K562 (cell line): ENCODE data around the gene KIAA1614. TPM values are rescaled to one million over a fixed set of nuclear protein-coding genes. Genes with fewer than 3 reads are reported as not detected.

Experiments
- ATAC-seq: fragments of 200-7000 bp; cut with Tn5 transposase; 3 replicates; pipeline ENCODE4 v1.9.1; 2020; ENCODE audit warnings: moderate library complexity
- BruUV-seq: library from RNA; stranded (reverse); fragments of 400-500 nt; replicated peaks from 2 replicates; lab custom pipeline; 2021; lab: Mats Ljungman, UMichigan
- CTCF ChIA-PET: fragments of 300-600 bp; formaldehyde crosslinking; extraction: SDS; loops from one replicate; lab custom pipeline; 2021; ENCODE audit warnings: low intra/inter-chr PET ratio; lab: Yijun Ruan, JAX
- POLR2A ChIA-PET: fragments of 300-600, 350-650 bp; sonication (Branson Sonifier 250); formaldehyde crosslinking; extraction: SDS; loops from one replicate; lab custom pipeline; 2021; ENCODE audit warnings: antibody characterized with exemption, inconsistent platforms; lab: Yijun Ruan, JAX
- DNase-seq, 4 experiments: peaks; one replicate each; pipeline versions ENCODE4 v3.0.0 to v3.0.0-alpha.2; 2011 to 2018; ENCODE audit warnings: low spot score in 3 of 4, mixed read lengths in 3 of 4; ENCODE audit errors: extremely low read depth in 1 of 4
- FAIRE-seq: peaks from 2 replicates; lab custom pipeline; 2011; peaks lifted over from hg19 to GRCh38; lab: Jason Lieb, UNC
- H2AFZ ChIP-seq: 2 replicates; pipeline ENCODE4 v1.6.0; 2011; ENCODE audit warnings: low read depth, low read length, control low read depth, inconsistent platforms
- H3K27ac ChIP-seq: fragments of 200-600 bp; 3 replicates; pipeline ENCODE4 v1.8.0; 2011; ENCODE audit warnings: low read depth, mild to moderate bottlenecking, control low read depth, inconsistent platforms, low read length, moderate library complexity, mixed read lengths; ENCODE audit errors: extremely low read depth
- H3K27me3 ChIP-seq, 2 experiments: fragments of 300-600 bp in 1 of 2; 2 replicates in 1 of 2; 3 replicates in 1 of 2; pipeline versions ENCODE4 v1.6.0 to v1.8.0; 2011; ENCODE audit warnings: inconsistent platforms in 2 of 2, low read length in 2 of 2, mild to moderate bottlenecking in 1 of 2, mixed read lengths in 1 of 2, moderate library complexity in 1 of 2; ENCODE audit not compliant: control insufficient read depth in 2 of 2, insufficient read depth in 2 of 2
- H3K36me3 ChIP-seq: fragments of 300-600 bp; 3 replicates; pipeline ENCODE4 v1.8.0; 2011; ENCODE audit warnings: mild to moderate bottlenecking, low read length, inconsistent platforms; ENCODE audit not compliant: control insufficient read depth, insufficient read depth
- H3K4me1 ChIP-seq, 2 experiments: fragments of 200-600 bp in 1 of 2; replicated peaks in 1 of 2; 2 replicates in 1 of 2; 3 replicates in 1 of 2; pipeline versions ENCODE4 v1.5.1 to v1.8.0; 2011; ENCODE audit warnings: inconsistent platforms in 2 of 2, low read length in 2 of 2, mild to moderate bottlenecking in 1 of 2, mixed read lengths in 1 of 2, moderate library complexity in 1 of 2; ENCODE audit not compliant: control insufficient read depth in 2 of 2, insufficient read depth in 2 of 2
- H3K4me2 ChIP-seq: 2 replicates; pipeline ENCODE4 v1.6.1; 2011; ENCODE audit warnings: low read length, control low read depth, inconsistent platforms, mixed read lengths; ENCODE audit not compliant: insufficient read depth
- H3K4me3 ChIP-seq: fragments of 200-600 bp; sonication (generic), shearing (Covaris generic); 2 replicates; pipeline ENCODE4 v1.5.1; 2016; ENCODE audit warnings: control low read depth, inconsistent platforms
- H3K79me2 ChIP-seq: fragments of 200-600 bp; 3 replicates; pipeline ENCODE4 v1.8.0; 2011; ENCODE audit warnings: low read length, inconsistent platforms; ENCODE audit not compliant: control insufficient read depth, insufficient read depth
- H3K9ac ChIP-seq, 2 experiments: 2 replicates each; pipeline versions ENCODE4 v1.6.0 to v1.6.1; 2011; ENCODE audit warnings: low read depth in 2 of 2, low read length in 2 of 2, control low read depth in 1 of 2, inconsistent platforms in 1 of 2, mild to moderate bottlenecking in 1 of 2, mixed read lengths in 1 of 2; ENCODE audit not compliant: insufficient read depth in 1 of 2
- H3K9me1 ChIP-seq: one replicate; pipeline ENCODE4 v1.6.0; 2011; ENCODE audit warnings: inconsistent platforms, mild to moderate bottlenecking, low read length, moderate library complexity; ENCODE audit not compliant: control insufficient read depth, insufficient read depth
- H3K9me3 ChIP-seq: replicated peaks from 2 replicates; pipeline ENCODE4 v1.5.1; 2011; ENCODE audit warnings: low read depth, low read length, inconsistent platforms; ENCODE audit not compliant: control insufficient read depth, insufficient read depth
- H4K20me1 ChIP-seq: replicated peaks from 2 replicates; pipeline ENCODE4 v1.6.1; 2011; ENCODE audit warnings: low read length, inconsistent platforms, mixed read lengths; ENCODE audit not compliant: control insufficient read depth, insufficient read depth
- BACH1 ChIP-seq: fragments of 200-800 bp; sonication (Bioruptor generic); IDR thresholded peaks from 2 replicates; pipeline ENCODE4 v1.6.1; 2016; ENCODE audit warnings: missing genetic modification characterization, missing compliant biosample characterization
- MCM7 ChIP-seq, 2 experiments: fragments of 450-650 bp; IDR thresholded peaks; 2 replicates each; pipeline ENCODE4 v1.6.1; 2016 to 2018
- MEIS2 ChIP-seq: fragments of 450-650 bp; IDR thresholded peaks from 2 replicates; pipeline ENCODE4 v1.6.1; 2014; ENCODE audit warnings: mild to moderate bottlenecking; ENCODE audit not compliant: partially characterized antibody
- RBBP5 ChIP-seq: fragments of 200-600 bp; sonication (generic); IDR thresholded peaks from 2 replicates; pipeline ENCODE4 v1.6.1; 2012; ENCODE audit warnings: borderline replicate concordance, mild to moderate bottlenecking, low read length, control low read depth, inconsistent platforms; ENCODE audit not compliant: insufficient read depth, poor library complexity, severe bottlenecking
- SAFB ChIP-seq: fragments of 200-400 bp; formaldehyde crosslinking; IDR thresholded peaks from 2 replicates; pipeline ENCODE4 v1.6.1; 2017; ENCODE audit warnings: low read depth, low read length, borderline replicate concordance
- SMAD2 ChIP-seq: fragments of 150-350 bp; IDR thresholded peaks from 2 replicates; pipeline ENCODE4 v1.6.1; 2014; ENCODE audit warnings: low read depth, mild to moderate bottlenecking, low read length
- ZFP36 ChIP-seq: fragments of 150-350 bp; IDR thresholded peaks from 2 replicates; pipeline ENCODE4 v1.6.1; 2018; ENCODE audit warnings: low read length, low read depth; ENCODE audit not compliant: partially characterized antibody
- ZFX ChIP-seq: sonication (generic); formaldehyde crosslinking; IDR thresholded peaks from 2 replicates; pipeline ENCODE4 v1.8.0; 2022; ENCODE audit warnings: mild to moderate bottlenecking, missing genetic modification reagents, moderate library complexity
- WGBS: fragments of 100-300 bp; shearing (Covaris generic); methylation state at CpG from one replicate; pipeline ENCODE4 v1.1.6; 2016; ENCODE audit warnings: low coverage, mixed read lengths; ENCODE audit not compliant: insufficient coverage; ENCODE audit errors: missing lambda C conversion rate; 5-methylcytosine and 5-hydroxymethylcytosine counted together
- in situ Hi-C: fragments of 300-500 bp; cut with MboI; formaldehyde crosslinking; loops from 4 replicates; pipeline ENCODE4 v1.15.0; 2018; ENCODE audit warnings: inconsistent platforms, mixed read lengths
- intact Hi-C: fragments of 100-400 bp; cut with micrococcal nuclease; formaldehyde crosslinking; loops from 2 replicates; pipeline ENCODE4 v1.14.2; 2022
- polyA plus RNA-seq, 8 experiments: library from polyadenylated mRNA; depleted of rRNA in 4 of 8; stranded (reverse) in 5 of 8; unstranded in 3 of 8; fragments of >200 nt; fragmentation: Nextera tagmentation in 2 of 8; fragmentation: Illumina TruSeq in 1 of 8; extraction: Ambion mirVana in 2 of 8; extraction: Trizol in 1 of 8; gene quantifications; 2 replicates each; pipeline versions ENCODE4 v1.2.1 to v1.2.3, GENCODE V29; 2011 to 2014; ENCODE audit warnings: inconsistent platforms in 1 of 8, missing spikeins in 1 of 8
- total RNA-seq, 7 experiments: library from RNA; depleted of rRNA in 6 of 7; stranded (reverse); fragments of >200 nt in 6 of 7; fragmentation: Illumina TruSeq in 2 of 7; extraction: Trizol in 2 of 7; gene quantifications; 2 replicates each; pipeline versions ENCODE4 v1.2.1 to v1.2.3, GENCODE V29; 2011 to 2021; ENCODE audit warnings: low replicate concordance in 1 of 7
- TF ChIP-seq, protein P1 (sequence below), 2 experiments: IDR thresholded peaks in 1 of 2; conservative IDR thresholded peaks in 1 of 2; 2 replicates each; pipeline ENCODE4 v1.6.1; 2016; ENCODE audit warnings: low read depth in 2 of 2, mild to moderate bottlenecking in 1 of 2, missing compliant biosample characterization in 1 of 2, missing genetic modification characterization in 1 of 2, moderate library complexity in 1 of 2
- TF ChIP-seq, protein P2 (sequence below): fragments of 450-650 bp; IDR thresholded peaks from 2 replicates; pipeline ENCODE4 v1.6.1; 2016

The KIAA1614 gene
- total and polyA plus RNA-seq, 9 of the 15 experiments (the other 6 are each of a cell fraction or from before 2014, with no cell fraction given) = 0.01 to 1.1 (median 0.15) TPM; not detected in 1

DNA sequence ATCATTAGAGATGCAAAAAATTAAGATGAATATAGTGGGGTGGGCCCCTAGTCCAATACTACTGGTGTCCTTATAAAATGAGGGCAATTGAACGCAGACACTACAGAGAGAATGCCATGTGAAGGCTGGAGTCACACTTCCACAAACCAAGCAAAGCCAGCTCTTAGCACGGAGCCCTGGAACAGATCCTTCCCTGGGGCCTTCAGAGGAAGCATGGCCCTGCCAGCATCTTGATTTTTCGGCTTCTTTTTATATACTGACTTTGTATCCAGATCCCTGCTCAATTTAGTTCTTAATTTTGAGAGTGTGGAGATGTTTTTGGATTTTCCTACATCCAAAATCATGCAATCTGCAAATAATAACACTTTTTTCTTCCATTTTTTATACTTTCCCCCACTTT, 10.2 kb upstream of the KIAA1614 start:
- H3K79me2 ChIP-seq = no peaks in the 10 kb centered on the region
- no TSS peak for BruUV-seq
- TF ChIP-seq ZFP36 (no peak), MCM7 (IDR thresholded peaks at IDR 0.05) (no peak), RBBP5 (no peak), ZFX (CRISPR knock-in tag) (no peak), SMAD2 (no peak), BACH1 (tag) (no peak)
- FAIRE-seq = no peak
- intact Hi-C loops = no loop called here
- H3K4me1 ChIP-seq = peaks cover 0 to 6% of the 10 kb centered on the region in 2 experiments; a peak in 1 of 5 replicates
- POLR2A ChIA-PET = interaction anchor here (1.1 to 1.2 kb wide), 3 partner anchors 8 to 20 kb away, joined by 3 to 4 read pairs (median 3); no protein-coding TSS in a partner anchor
- no peak overlapping the region for H2AFZ ChIP-seq
- no peak for ATAC-seq
- no peaks in the 10 kb centered on the region for H3K9me1 ChIP-seq
- CTCF ChIA-PET = no interaction called here
- H4K20me1 ChIP-seq = no peaks in the 10 kb centered on the region
- WGBS = 44% methylated on average over 3 of the region's 3 CpGs
- no peak overlapping the region for H3K27ac ChIP-seq
- H3K9me3 ChIP-seq = no peaks in the 10 kb centered on the region
- no peak overlapping the region for H3K9ac ChIP-seq
- no peak overlapping the region for H3K4me3 ChIP-seq
- no peak for DNase-seq
- in situ Hi-C loops = no loop called here
- no peak overlapping the region for H3K4me2 ChIP-seq
- H3K36me3 ChIP-seq = no peaks in the 10 kb centered on the region
- H3K27me3 ChIP-seq = 0 out of 5 replicates have a peak, but pooled peaks cover 0 to 4% of the 10 kb centered on the region in 2 experiments

DNA sequence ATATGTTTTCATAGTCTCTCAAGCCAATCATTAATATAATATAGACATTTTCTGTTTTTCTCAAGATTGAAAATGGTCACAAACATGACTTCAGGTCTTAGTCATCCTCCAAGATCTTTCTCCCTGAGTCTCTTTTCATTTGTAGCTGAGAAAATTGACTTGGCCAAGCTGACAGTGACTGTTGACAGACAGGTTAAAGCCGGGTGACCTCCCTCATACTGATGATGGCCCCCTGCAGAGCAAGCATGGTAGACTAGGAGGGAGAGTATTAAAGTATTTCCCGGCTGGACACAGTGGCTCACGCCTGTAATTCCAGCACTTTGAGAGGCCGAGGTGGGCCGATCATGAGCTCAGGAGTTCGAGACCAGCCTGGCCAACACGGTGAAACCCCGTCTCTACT, 6.8 kb upstream of the KIAA1614 start:
- FAIRE-seq = no peak

More for the DNA sequence above, 6.8 kb upstream of the KIAA1614 start:
- Histone ChIP-seq H3K27ac (no peak overlapping the region), H3K9ac (no peak overlapping the region), H3K27me3 (0 out of 5 replicates have a peak, but pooled peaks cover 0 to 4% of the 10 kb centered on the region in 2 experiments), H3K79me2 (no peaks in the 10 kb centered on the region), H3K4me3 (no peak overlapping the region), H3K36me3 (no peaks in the 10 kb centered on the region), H3K4me2 (no peak overlapping the region), H3K9me3 (no peaks in the 10 kb centered on the region), H3K9me1 (no peaks in the 10 kb centered on the region), H4K20me1 (no peaks in the 10 kb centered on the region), H3K4me1 (peaks cover 0 to 3% of the 10 kb centered on the region in 2 experiments; a peak in 1 of 5 replicates), H2AFZ (no peak overlapping the region)
- peak; percentile 62 for ATAC-seq
- BruUV-seq = no TSS peak
- TF ChIP-seq, protein P1, sequence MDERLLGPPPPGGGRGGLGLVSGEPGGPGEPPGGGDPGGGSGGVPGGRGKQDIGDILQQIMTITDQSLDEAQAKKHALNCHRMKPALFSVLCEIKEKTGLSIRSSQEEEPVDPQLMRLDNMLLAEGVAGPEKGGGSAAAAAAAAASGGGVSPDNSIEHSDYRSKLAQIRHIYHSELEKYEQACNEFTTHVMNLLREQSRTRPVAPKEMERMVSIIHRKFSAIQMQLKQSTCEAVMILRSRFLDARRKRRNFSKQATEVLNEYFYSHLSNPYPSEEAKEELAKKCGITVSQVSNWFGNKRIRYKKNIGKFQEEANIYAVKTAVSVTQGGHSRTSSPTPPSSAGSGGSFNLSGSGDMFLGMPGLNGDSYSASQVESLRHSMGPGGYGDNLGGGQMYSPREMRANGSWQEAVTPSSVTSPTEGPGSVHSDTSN (CRISPR knock-in tag; IDR thresholded peaks at IDR 0.05; ENCODE audit: low read depth) = no peak
- TF ChIP-seq, protein P1 (tag; conservative IDR thresholded peaks at IDR 0.05; ENCODE audit: low read depth) = 0 out of 2 replicates have a peak, but pooled peaks have one; percentile 26
- TF ChIP-seq MEIS2 = peak; percentile 65
- TF ChIP-seq, protein P2, sequence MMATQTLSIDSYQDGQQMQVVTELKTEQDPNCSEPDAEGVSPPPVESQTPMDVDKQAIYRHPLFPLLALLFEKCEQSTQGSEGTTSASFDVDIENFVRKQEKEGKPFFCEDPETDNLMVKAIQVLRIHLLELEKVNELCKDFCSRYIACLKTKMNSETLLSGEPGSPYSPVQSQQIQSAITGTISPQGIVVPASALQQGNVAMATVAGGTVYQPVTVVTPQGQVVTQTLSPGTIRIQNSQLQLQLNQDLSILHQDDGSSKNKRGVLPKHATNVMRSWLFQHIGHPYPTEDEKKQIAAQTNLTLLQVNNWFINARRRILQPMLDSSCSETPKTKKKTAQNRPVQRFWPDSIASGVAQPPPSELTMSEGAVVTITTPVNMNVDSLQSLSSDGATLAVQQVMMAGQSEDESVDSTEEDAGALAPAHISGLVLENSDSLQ = peak; percentile 83
- TF ChIP-seq SAFB = no peak
- in situ Hi-C loops (no loop called here), intact Hi-C loops (no loop called here)
- peak; percentile 38 to 48 (median 42) for DNase-seq
- 39% methylated on average over 8 of the region's 8 CpGs for WGBS
- ChIA-PET POLR2A (no interaction called here), CTCF (interaction anchor here (1.0 kb wide), 1 partner anchor 17 kb away, joined by 3 read pairs; no protein-coding TSS in a partner anchor)
